CD4-positive, alpha-beta T cell (primary cell): Measurements from ENCODE around the gene CAND1. TPM values are rescaled to one million over a fixed set of nuclear protein-coding genes. Genes with fewer than 3 reads are reported as not detected.

ENCODE experiments used
- ATAC-seq: fragments of 200-7000 bp; cut with Tn5 transposase; one replicate; pipeline ENCODE4 v1.10.0; 2022; ENCODE audit warnings: mild to moderate bottlenecking; ENCODE audit not compliant: poor library complexity
- CTCF ChIA-PET: fragments of 350-600 bp; sonication (Branson Sonifier 250); formaldehyde crosslinking; loops from one replicate; lab custom pipeline; 2021; ENCODE audit warnings: antibody characterized with exemption, inconsistent platforms; lab: Charles Lee
- POLR2A ChIA-PET: fragments of 350-600 bp; sonication (Branson Sonifier 250); formaldehyde crosslinking; loops from one replicate; lab custom pipeline; 2021; ENCODE audit warnings: antibody characterized with exemption, inconsistent platforms; lab: Charles Lee
- DNase-seq, 14 experiments: peaks; one replicate each; pipeline ENCODE4 v3.0.0-alpha.2; 2013 to 2020; ENCODE audit warnings: mixed read lengths in 2 of 14
- H3K27ac ChIP-seq, 2 donors: one replicate each; pipeline versions ENCODE4 v1.5.1 to v1.7.0; 2013; ENCODE audit warnings: low read length in 2 of 2, low read depth in 1 of 2, mild to moderate bottlenecking in 1 of 2
- H3K27me3 ChIP-seq, 2 experiments: 1 replicate in 1 of 2; 2 replicates in 1 of 2; pipeline versions ENCODE4 v1.6.1 to v1.7.0; 2013; ENCODE audit warnings: low read length in 2 of 2, control low read depth in 1 of 2, mild to moderate bottlenecking in 1 of 2, moderate library complexity in 1 of 2; ENCODE audit not compliant: insufficient read depth in 2 of 2, control insufficient read depth in 1 of 2
- H3K36me3 ChIP-seq: one replicate; pipeline ENCODE4 v1.6.1; 2013; ENCODE audit warnings: low read length, control low read depth; ENCODE audit not compliant: insufficient read depth
- H3K4me1 ChIP-seq: one replicate; pipeline ENCODE4 v1.6.1; 2013; ENCODE audit warnings: low read length, control low read depth; ENCODE audit not compliant: insufficient read depth
- H3K4me3 ChIP-seq: one replicate; pipeline ENCODE4 v1.5.1; 2013; ENCODE audit warnings: mild to moderate bottlenecking, low read length, moderate library complexity
- H3K9me3 ChIP-seq, 2 experiments: 1 replicate in 1 of 2; 2 replicates in 1 of 2; pipeline versions ENCODE4 v1.6.1 to v1.7.0; 2013; ENCODE audit warnings: low read length in 2 of 2, mild to moderate bottlenecking in 2 of 2, control low read depth in 1 of 2, moderate library complexity in 1 of 2; ENCODE audit not compliant: control insufficient read depth in 1 of 2, insufficient read depth in 1 of 2
- H3K27ac Mint-ChIP-seq: one replicate; pipeline ENCODE4 v1.8.0; 2020; ENCODE audit warnings: mixed read lengths
- H3K27me3 Mint-ChIP-seq: one replicate; pipeline ENCODE4 v1.8.0; 2021; ENCODE audit warnings: mixed read lengths
- H3K36me3 Mint-ChIP-seq: one replicate; pipeline ENCODE4 v1.8.0; 2021; ENCODE audit warnings: low read depth, mixed read lengths
- H3K4me1 Mint-ChIP-seq: one replicate; pipeline ENCODE4 v1.8.0; 2021; ENCODE audit warnings: low read depth, mixed read lengths
- H3K4me3 Mint-ChIP-seq: one replicate; pipeline ENCODE4 v1.8.0; 2020; ENCODE audit warnings: mild to moderate bottlenecking, mixed read lengths
- H3K9me3 Mint-ChIP-seq: one replicate; pipeline ENCODE4 v1.8.0; 2020; ENCODE audit warnings: mixed read lengths
- intact Hi-C, 2 experiments: fragments of 100-400 bp; cut with DNase I in 1 of 2; cut with micrococcal nuclease in 1 of 2; formaldehyde crosslinking; loops; one replicate each; pipeline versions ENCODE4 v1.15.1 to v1.9.0; 2023 to 2025; cut with DNase I, micrococcal nuclease
- total RNA-seq, 174 experiments: library from RNA in 2 of 174; stranded (reverse) in 2 of 174; gene quantifications; one replicate each; pipeline ENCODE4 v1.2.3 and lab custom pipeline; 2021 to 2026
- TF ChIP-seq, protein P1 (sequence below): fragments of 200-600 bp; IDR thresholded peaks from one replicate; pipeline ENCODE4 v1.8.0; 2022; ENCODE audit warnings: antibody characterized with exemption, mild to moderate bottlenecking

CAND1 gene
- total RNA-seq, 2 experiments from 2014 or later, result 118 to 124 TPM

DNA sequence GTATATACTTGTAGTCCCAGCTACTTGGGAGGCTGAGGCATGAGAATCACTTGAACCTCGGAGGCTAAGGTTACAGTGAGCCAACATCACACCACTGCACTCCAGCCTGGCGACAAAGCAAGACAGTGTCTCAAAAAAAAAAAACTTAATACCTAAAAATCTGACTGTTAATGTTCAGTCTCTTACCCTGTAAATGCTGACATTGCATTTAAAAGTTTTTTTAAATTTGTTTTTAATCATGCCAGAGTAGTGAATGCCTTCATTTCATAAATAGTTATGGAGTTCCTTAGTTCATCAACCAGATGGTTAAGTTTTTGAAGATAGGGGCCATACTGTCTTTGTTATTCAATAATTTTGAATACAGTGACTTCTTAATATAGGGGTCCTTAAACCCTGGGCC is 21.2 kb downstream of the CAND1 start:
- H3K9me3 ChIP-seq, result no peaks in the 10 kb centered on the region
- no peaks in the 10 kb centered on the region for H3K27me3 ChIP-seq
- peaks cover 84% of the 10 kb centered on the region for H3K4me1 Mint-ChIP-seq
- no peak overlapping the region for H3K4me3 Mint-ChIP-seq
- no peak for DNase-seq
- TF ChIP-seq, protein P1, sequence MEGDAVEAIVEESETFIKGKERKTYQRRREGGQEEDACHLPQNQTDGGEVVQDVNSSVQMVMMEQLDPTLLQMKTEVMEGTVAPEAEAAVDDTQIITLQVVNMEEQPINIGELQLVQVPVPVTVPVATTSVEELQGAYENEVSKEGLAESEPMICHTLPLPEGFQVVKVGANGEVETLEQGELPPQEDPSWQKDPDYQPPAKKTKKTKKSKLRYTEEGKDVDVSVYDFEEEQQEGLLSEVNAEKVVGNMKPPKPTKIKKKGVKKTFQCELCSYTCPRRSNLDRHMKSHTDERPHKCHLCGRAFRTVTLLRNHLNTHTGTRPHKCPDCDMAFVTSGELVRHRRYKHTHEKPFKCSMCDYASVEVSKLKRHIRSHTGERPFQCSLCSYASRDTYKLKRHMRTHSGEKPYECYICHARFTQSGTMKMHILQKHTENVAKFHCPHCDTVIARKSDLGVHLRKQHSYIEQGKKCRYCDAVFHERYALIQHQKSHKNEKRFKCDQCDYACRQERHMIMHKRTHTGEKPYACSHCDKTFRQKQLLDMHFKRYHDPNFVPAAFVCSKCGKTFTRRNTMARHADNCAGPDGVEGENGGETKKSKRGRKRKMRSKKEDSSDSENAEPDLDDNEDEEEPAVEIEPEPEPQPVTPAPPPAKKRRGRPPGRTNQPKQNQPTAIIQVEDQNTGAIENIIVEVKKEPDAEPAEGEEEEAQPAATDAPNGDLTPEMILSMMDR, result no peak
- CTCF ChIA-PET, result no interaction called here
- peaks cover 3% of the 10 kb centered on the region for H3K4me1 ChIP-seq
- H3K36me3 ChIP-seq, result peaks cover 31% of the 10 kb centered on the region
- no peak overlapping the region for H3K27ac Mint-ChIP-seq
- H3K27ac ChIP-seq, result no peak overlapping the region
- POLR2A ChIA-PET, result no interaction called here
- no peaks in the 10 kb centered on the region for H3K27me3 Mint-ChIP-seq
- H3K9me3 Mint-ChIP-seq, result no peaks in the 10 kb centered on the region
- H3K36me3 Mint-ChIP-seq, result peaks cover 83% of the 10 kb centered on the region
- no peak for ATAC-seq
- H3K4me3 ChIP-seq, result no peak overlapping the region
- intact Hi-C loops, result no loop called here

GRCh38 chr12:67299526-67299925 is 30.4 kb downstream of the CAND1 start:
- ATAC-seq, result no peak
- H3K27me3 ChIP-seq, result no peaks in the 10 kb centered on the region
- Mint-ChIP-seq H3K9me3 (no peaks in the 10 kb centered on the region), H3K4me3 (no peak overlapping the region), H3K36me3 (peaks cover 94% of the 10 kb centered on the region), H3K27me3 (no peaks in the 10 kb centered on the region), H3K27ac (no peak overlapping the region), H3K4me1 (peaks cover 26% of the 10 kb centered on the region)
- TF ChIP-seq, protein P1, result no peak
- peaks cover 80% of the 10 kb centered on the region for H3K36me3 ChIP-seq
- intact Hi-C loops, result no loop called here
- no peak overlapping the region for H3K4me3 ChIP-seq
- no peak for DNase-seq
- ChIA-PET POLR2A (no interaction called here), CTCF (no interaction called here)
- no peaks in the 10 kb centered on the region for H3K9me3 ChIP-seq
- no peaks in the 10 kb centered on the region for H3K4me1 ChIP-seq
- H3K27ac ChIP-seq, result no peak overlapping the region

DNA sequence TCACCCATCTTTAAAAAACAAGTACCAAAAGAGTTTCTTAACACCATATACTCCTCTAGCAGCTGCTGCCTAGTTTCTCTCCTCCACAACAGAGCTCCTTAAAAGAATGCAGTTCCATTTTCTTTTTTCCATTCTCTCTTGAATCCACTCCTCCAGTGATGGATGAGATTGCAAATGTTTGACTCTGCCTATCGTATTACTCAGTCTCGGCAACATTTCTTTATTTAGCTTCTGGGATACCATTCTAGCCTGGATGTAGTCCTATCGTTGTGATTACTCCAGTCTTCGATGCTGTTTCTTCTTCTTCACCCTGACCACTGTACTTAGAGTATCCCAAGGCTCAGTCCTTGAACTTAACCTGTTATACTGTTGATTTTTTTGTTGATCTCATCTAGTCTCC is 30.8 kb downstream of the CAND1 start:
- no peaks in the 10 kb centered on the region for H3K9me3 Mint-ChIP-seq

More for the DNA sequence above, 30.8 kb downstream of the CAND1 start:
- Mint-ChIP-seq H3K27ac (no peak overlapping the region), H3K4me1 (peaks cover 22% of the 10 kb centered on the region), H3K36me3 (peaks cover 94% of the 10 kb centered on the region), H3K4me3 (no peak overlapping the region), H3K27me3 (no peaks in the 10 kb centered on the region)
- TF ChIP-seq, protein P1, result no peak
- Histone ChIP-seq H3K4me3 (no peak overlapping the region), H3K36me3 (peaks cover 80% of the 10 kb centered on the region), H3K9me3 (no peaks in the 10 kb centered on the region), H3K27me3 (no peaks in the 10 kb centered on the region), H3K27ac (no peak overlapping the region), H3K4me1 (no peaks in the 10 kb centered on the region)
- CTCF ChIA-PET, result no interaction called here
- no peak for ATAC-seq
- POLR2A ChIA-PET, result interaction anchor here (1.9 kb wide), 1 partner anchor 31 kb away, joined by 7 read pairs; the partner anchor contains the start of gene CAND1
- no peak for DNase-seq
- intact Hi-C loops, result no loop called here
